ENCODE measurements around the gene C5orf22.

C5orf22 gene

GRCh38 chr5:31531888-31532547, at the start of gene C5orf22, which contains the start of gene DROSHA:
Gene C5orf22, plus strand, starts transcription at chr5:31532301. Its CDS starts 92 bp downstream, at chr5:31532393.
Gene DROSHA, minus strand, starts transcription at chr5:31532093. Its CDS starts 3,034 bp downstream, at chr5:31529059.
- Histone ChIP-seq H4K20me1 (ENCODE audit: insufficient read depth, low read length) (no peaks in the 10 kb centered on the region; the same call in 1 of the 2 replicates), H3K27ac (ENCODE audit: low read length) (peak within 1 kb of the TSS; percentile 59), H3K36me3 (replicated peaks; ENCODE audit: low read depth, low read length) (no peaks in the 10 kb centered on the region), H2AFZ (ENCODE audit: low read depth, low read length) (peak within 1 kb of the TSS; percentile 72; the same call in 1 of the 2 replicates), H3K9ac (ENCODE audit: low read length) (peak within 1 kb of the TSS; percentile 93), H3K9me3 (ENCODE audit: insufficient read depth, low read length) (no peaks in the 10 kb centered on the region), H3K4me2 (ENCODE audit: low read length) (peak within 1 kb of the TSS; percentile 99), H3K79me2 (ENCODE audit: low read length) (peaks cover 40% of the 10 kb centered on the region), H3K27me3 (ENCODE audit: low read depth, low read length) (no peaks in the 10 kb centered on the region), H3K4me1 (ENCODE audit: low read length) (peaks cover 18% of the 10 kb centered on the region), H3K4me3 (ENCODE audit: low read length) (peak within 1 kb of the TSS; percentile 83)
- TF ChIP-seq EZH2phosphoT487 (IDR thresholded peaks at IDR 0.05; ENCODE audit: low read depth) (no peak), CTCF (IDR thresholded peaks at IDR 0.05; ENCODE audit: low read depth, low read length) (no peak)

DNA sequence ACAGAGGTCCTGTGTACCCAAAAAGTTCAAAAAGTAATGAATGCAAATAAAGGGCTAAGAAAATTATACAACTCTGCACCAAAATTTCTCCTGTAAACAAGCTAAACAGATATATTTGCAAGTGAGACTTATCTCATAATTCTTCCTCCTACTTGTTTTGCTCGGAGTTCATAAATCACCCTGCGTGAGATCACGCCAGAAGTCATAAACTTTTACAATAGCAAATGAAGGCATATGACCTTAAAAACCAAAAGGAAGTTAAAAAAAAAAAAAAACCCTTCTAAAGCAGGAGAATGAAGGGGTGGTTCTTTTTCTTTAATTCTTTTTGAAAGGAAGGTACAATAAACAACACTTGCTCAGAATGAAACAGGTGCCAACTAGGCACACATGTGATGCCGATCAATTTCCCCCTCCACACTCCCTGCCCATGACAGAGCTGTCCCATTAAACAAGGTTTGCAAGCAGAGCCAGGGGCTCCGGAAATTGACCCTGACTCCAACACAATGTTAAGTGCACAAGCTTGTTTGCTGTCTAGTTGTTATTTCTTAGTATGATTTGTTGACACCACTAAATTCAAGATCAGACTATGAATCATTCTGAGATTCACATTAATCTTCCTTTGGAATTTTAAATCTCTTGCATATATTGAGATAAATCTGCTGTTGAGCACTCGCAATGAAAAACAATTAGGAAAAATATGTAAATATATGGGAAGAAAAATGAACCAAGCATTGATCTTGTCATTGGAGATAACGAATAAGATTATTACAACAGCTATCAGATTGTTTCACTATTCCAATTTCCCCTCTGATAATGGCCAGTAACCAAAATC, 46.5 kb upstream of the C5orf22 start:
- no peaks in the 10 kb centered on the region for H4K20me1 ChIP-seq (ENCODE audit: insufficient read depth, low read length)
- TF ChIP-seq EZH2phosphoT487 (IDR thresholded peaks at IDR 0.05; ENCODE audit: low read depth) (no peak), CTCF (IDR thresholded peaks at IDR 0.05; ENCODE audit: low read depth, low read length) (no peak)
- no peaks in the 10 kb centered on the region for H3K79me2 ChIP-seq (ENCODE audit: low read length)
- H3K27me3 ChIP-seq (ENCODE audit: low read depth, low read length) = no peaks in the 10 kb centered on the region
- H3K36me3 ChIP-seq (replicated peaks; ENCODE audit: low read depth, low read length) = no peaks in the 10 kb centered on the region
- no peak overlapping the region for H3K27ac ChIP-seq (ENCODE audit: low read length)
- H2AFZ ChIP-seq (ENCODE audit: low read depth, low read length) = no peak overlapping the region
- H3K4me2 ChIP-seq (ENCODE audit: low read length) = no peak overlapping the region
- no peak overlapping the region for H3K4me3 ChIP-seq (ENCODE audit: low read length)
- no peaks in the 10 kb centered on the region for H3K9me3 ChIP-seq (ENCODE audit: insufficient read depth, low read length)
- H3K4me1 ChIP-seq (ENCODE audit: low read length) = no peaks in the 10 kb centered on the region
- no peak overlapping the region for H3K9ac ChIP-seq (ENCODE audit: low read length)

DNA sequence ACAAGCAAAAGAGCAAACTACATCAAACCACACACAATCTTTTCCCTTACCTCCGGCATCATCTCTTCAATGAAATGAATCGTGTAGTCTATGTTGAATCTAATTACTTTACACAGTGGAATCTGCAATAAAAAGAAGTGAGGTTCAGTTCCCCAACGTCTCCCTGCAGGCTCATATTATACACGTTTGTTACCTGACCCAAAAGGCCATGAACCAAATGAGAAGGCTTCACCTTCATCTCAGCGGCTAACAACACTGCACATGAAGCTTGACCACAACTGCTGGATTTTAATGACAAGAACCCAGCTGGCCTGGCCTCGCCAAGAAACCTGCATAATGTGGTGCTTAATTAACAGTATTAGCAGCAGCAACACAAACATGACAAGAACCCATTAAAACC, 45.7 kb upstream of the C5orf22 start:
- H3K36me3 ChIP-seq (replicated peaks; ENCODE audit: low read depth, low read length) = no peaks in the 10 kb centered on the region
- H3K4me1 ChIP-seq (ENCODE audit: low read length) = no peaks in the 10 kb centered on the region
- no peak overlapping the region for H2AFZ ChIP-seq (ENCODE audit: low read depth, low read length)
- no peak overlapping the region for H3K4me2 ChIP-seq (ENCODE audit: low read length)
- H3K27me3 ChIP-seq (ENCODE audit: low read depth, low read length) = no peaks in the 10 kb centered on the region
- no peak overlapping the region for H3K4me3 ChIP-seq (ENCODE audit: low read length)
- no peaks in the 10 kb centered on the region for H4K20me1 ChIP-seq (ENCODE audit: insufficient read depth, low read length)
- H3K9me3 ChIP-seq (ENCODE audit: insufficient read depth, low read length) = no peaks in the 10 kb centered on the region
- TF ChIP-seq EZH2phosphoT487 (IDR thresholded peaks at IDR 0.05; ENCODE audit: low read depth) = no peak
- TF ChIP-seq CTCF (IDR thresholded peaks at IDR 0.05; ENCODE audit: low read depth, low read length) = no peak
- no peak overlapping the region for H3K27ac ChIP-seq (ENCODE audit: low read length)
- no peaks in the 10 kb centered on the region for H3K79me2 ChIP-seq (ENCODE audit: low read length)
- no peak overlapping the region for H3K9ac ChIP-seq (ENCODE audit: low read length)

DNA sequence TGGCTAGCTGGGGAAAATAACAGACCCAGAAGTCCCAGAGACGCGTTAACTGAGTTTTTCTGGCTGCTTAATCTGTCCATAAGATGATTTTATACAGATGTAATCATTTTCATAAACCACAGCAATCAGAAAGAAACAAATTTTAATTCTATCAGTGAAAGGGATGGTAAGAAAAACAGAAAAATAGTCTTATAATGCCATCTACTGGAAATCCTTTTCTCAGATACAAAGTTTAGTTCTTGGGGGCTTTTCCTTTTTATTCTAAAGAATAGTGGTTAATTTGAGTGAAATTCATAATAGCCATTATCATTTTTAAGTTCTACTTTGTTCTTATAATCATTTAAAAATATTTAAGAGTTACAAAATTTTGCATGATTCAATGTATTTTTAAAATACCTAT, 44.6 kb upstream of the C5orf22 start:
- Histone ChIP-seq H3K4me2 (ENCODE audit: low read length) (no peak overlapping the region), H3K4me1 (ENCODE audit: low read length) (no peaks in the 10 kb centered on the region), H3K9ac (ENCODE audit: low read length) (no peak overlapping the region), H3K79me2 (ENCODE audit: low read length) (no peaks in the 10 kb centered on the region), H2AFZ (ENCODE audit: low read depth, low read length) (no peak overlapping the region), H4K20me1 (ENCODE audit: insufficient read depth, low read length) (no peaks in the 10 kb centered on the region), H3K27me3 (ENCODE audit: low read depth, low read length) (no peaks in the 10 kb centered on the region), H3K27ac (ENCODE audit: low read length) (no peak overlapping the region), H3K9me3 (ENCODE audit: insufficient read depth, low read length) (no peaks in the 10 kb centered on the region), H3K4me3 (ENCODE audit: low read length) (no peak overlapping the region), H3K36me3 (replicated peaks; ENCODE audit: low read depth, low read length) (peaks cover 1% of the 10 kb centered on the region)
- TF ChIP-seq CTCF (IDR thresholded peaks at IDR 0.05; ENCODE audit: low read depth, low read length) (peak; percentile 17), EZH2phosphoT487 (IDR thresholded peaks at IDR 0.05; ENCODE audit: low read depth) (no peak)

Measured in OCI-LY3 (cell line).